Stimulated activated CD4-positive, alpha-beta T cell treated with anti-CD3 and anti-CD28 coated beads, Interleukin-2, amount 100 ng/mL, for 48 hours (primary cell): ENCODE measurements around the gene CCDC83.
"Not testable (repeated sequence)": the region's sequence is repeated elsewhere in the genome, so short reads cannot be mapped to it uniquely, and the experiment has no call there.

Experiments
- DNase-seq, 2 donors: peaks; one replicate each; pipeline ENCODE4 v3.0.0-alpha.2; 2020

Gene CCDC83

GRCh38 chr11:85945788-85946187, 90.6 kb downstream of the CCDC83 start:
- no peak for DNase-seq

- no peak for DNase-seq
These were observed 91.0 kb downstream of the CCDC83 start for GRCh38 chr11:85946221-85946620.

GRCh38 chr11:85947431-85948272, 92.5 kb downstream of the CCDC83 start:
- DNase-seq = peak; percentile 23 to 25

- DNase-seq = no peak
These were observed 93.7 kb downstream of the CCDC83 start for GRCh38 chr11:85948884-85949283.

- no peak for DNase-seq
These were observed 94.6 kb downstream of the CCDC83 start for GRCh38 chr11:85949798-85950197.

GRCh38 chr11:85950317-85951048, 95.3 kb downstream of the CCDC83 start:
- no peak for DNase-seq

GRCh38 chr11:85951049-85951405, 95.8 kb downstream of the CCDC83 start:
- DNase-seq = no peak

- DNase-seq = no peak
These were observed 96.4 kb downstream of the CCDC83 start for GRCh38 chr11:85951428-85952107.

GRCh38 chr11:85952108-85952485, 96.9 kb downstream of the CCDC83 start:
- not testable (repeated sequence) for DNase-seq

- no peak for DNase-seq
These were observed 98.4 kb downstream of the CCDC83 start for GRCh38 chr11:85953491-85954143.

- no peak for DNase-seq
These were observed 100.3 kb downstream of the CCDC83 start for GRCh38 chr11:85955531-85955930.

- no peak for DNase-seq
These were observed 105.5 kb downstream of the CCDC83 start for GRCh38 chr11:85960678-85961077.

- DNase-seq = no peak
These were observed 105.9 kb downstream of the CCDC83 start for GRCh38 chr11:85961130-85961529.

GRCh38 chr11:85961930-85962363, 106.8 kb downstream of the CCDC83 start:
- no peak for DNase-seq

GRCh38 chr11:85965202-85965601, 110.0 kb downstream of the CCDC83 start:
- no peak for DNase-seq

- DNase-seq = no peak
These were observed 112.3 kb downstream of the CCDC83 start for GRCh38 chr11:85967457-85967856.
